ENCODE measurements around the gene NIPSNAP2.

Gene NIPSNAP2

GRCh38 chr7:55964261-55965099 lies at the start of gene NIPSNAP2:
NIPSNAP2 (plus strand) TSS chr7:55964585; CDS start chr7:55964610, 25 bp downstream.
- TF ChIP-seq CTCF (IDR thresholded peaks at IDR 0.05; ENCODE audit: control insufficient read depth, insufficient read depth, low read depth, low read length, missing control alignments): peak; percentile 38
- DNase-seq (ENCODE audit: low read depth): no peak
- peak within 1 kb of the TSS; percentile 52 for H3K4me3 ChIP-seq (ENCODE audit: control insufficient read depth, low read depth, low read length)

- no peak overlapping the region for H3K4me3 ChIP-seq (ENCODE audit: control insufficient read depth, low read depth, low read length)
- no peak for DNase-seq (ENCODE audit: low read depth)
- TF ChIP-seq CTCF (IDR thresholded peaks at IDR 0.05; ENCODE audit: control insufficient read depth, insufficient read depth, low read depth, low read length, missing control alignments): no peak
These were observed 46.6 kb upstream of the NIPSNAP2 start for GRCh38 chr7:55917771-55918170.

GRCh38 chr7:55928006-55928767 lies 36.2 kb upstream of the NIPSNAP2 start:
- TF ChIP-seq CTCF (IDR thresholded peaks at IDR 0.05; ENCODE audit: control insufficient read depth, insufficient read depth, low read depth, low read length, missing control alignments): no peak
- DNase-seq (ENCODE audit: low read depth): no peak
- H3K4me3 ChIP-seq (ENCODE audit: control insufficient read depth, low read depth, low read length): no peak overlapping the region

- DNase-seq (ENCODE audit: low read depth): no peak
- no peak overlapping the region for H3K4me3 ChIP-seq (ENCODE audit: control insufficient read depth, low read depth, low read length)
- TF ChIP-seq CTCF (IDR thresholded peaks at IDR 0.05; ENCODE audit: control insufficient read depth, insufficient read depth, low read depth, low read length, missing control alignments): no peak
These were observed 32.8 kb upstream of the NIPSNAP2 start for GRCh38 chr7:55931421-55932151.

- no peak for TF ChIP-seq CTCF (IDR thresholded peaks at IDR 0.05; ENCODE audit: control insufficient read depth, insufficient read depth, low read depth, low read length, missing control alignments)
- no peak for DNase-seq (ENCODE audit: low read depth)
- H3K4me3 ChIP-seq (ENCODE audit: control insufficient read depth, low read depth, low read length): no peak overlapping the region
These were observed 24.8 kb upstream of the NIPSNAP2 start for GRCh38 chr7:55939514-55940123.

GRCh38 chr7:55946545-55946944 lies 17.8 kb upstream of the NIPSNAP2 start:
- no peak overlapping the region for H3K4me3 ChIP-seq (ENCODE audit: control insufficient read depth, low read depth, low read length)
- DNase-seq (ENCODE audit: low read depth): no peak
- TF ChIP-seq CTCF (IDR thresholded peaks at IDR 0.05; ENCODE audit: control insufficient read depth, insufficient read depth, low read depth, low read length, missing control alignments): no peak
